ENCODE measurements around the gene RABGAP1L. TPM values are rescaled to one million over a fixed set of nuclear protein-coding genes. Genes with fewer than 3 reads are reported as not detected.
A peak's percentile ranks its signal among the peaks of the same experiment; 100 is the strongest.
"Not testable (repeated sequence)": the region's sequence is repeated elsewhere in the genome, so short reads cannot be mapped to it uniquely, and the experiment has no call there.

The RABGAP1L gene
- total RNA-seq, 2 experiments from 2014 or later: 47.4 to 53.3 TPM

DNA sequence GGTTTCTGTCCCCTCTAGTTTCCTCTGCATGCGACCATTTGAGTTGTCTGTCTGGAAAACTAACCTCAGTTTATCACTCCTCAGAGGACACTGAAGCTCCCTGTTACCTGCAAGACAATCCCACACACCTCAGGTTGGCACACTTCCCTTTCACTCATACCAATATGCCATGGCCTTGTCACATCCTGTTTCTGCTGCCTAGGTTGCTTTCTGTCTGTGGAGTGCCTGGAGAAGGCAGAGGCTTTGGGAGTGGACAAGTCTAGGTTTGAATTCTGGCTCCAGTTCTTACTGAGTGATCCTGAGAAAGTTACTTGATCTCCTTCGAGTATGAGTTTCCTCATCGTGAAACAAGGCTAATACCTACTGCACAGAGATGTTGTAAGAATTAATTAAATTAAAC lies 668.9 kb downstream of the RABGAP1L start:
- POLR2A ChIA-PET: no interaction called here
- no peak overlapping the region for H3K27ac Mint-ChIP-seq
- H3K36me3 Mint-ChIP-seq (ENCODE audit: low read depth): no peaks in the 10 kb centered on the region
- H3K4me3 Mint-ChIP-seq: no peak overlapping the region
- CTCF ChIA-PET: no interaction called here
- no peak for DNase-seq
- H3K27me3 Mint-ChIP-seq: no peaks in the 10 kb centered on the region
- H3K4me1 Mint-ChIP-seq: no peaks in the 10 kb centered on the region
- H3K9me3 Mint-ChIP-seq: no peaks in the 10 kb centered on the region

GRCh38 chr1:174829990-174830389 lies 670.7 kb downstream of the RABGAP1L start:
- Mint-ChIP-seq H3K9me3 (no peaks in the 10 kb centered on the region), H3K4me1 (no peaks in the 10 kb centered on the region), H3K27ac (no peak overlapping the region), H3K4me3 (no peak overlapping the region), H3K27me3 (no peaks in the 10 kb centered on the region), H3K36me3 (ENCODE audit: low read depth) (no peaks in the 10 kb centered on the region)
- ChIA-PET POLR2A (no interaction called here), CTCF (no interaction called here)
- DNase-seq: no peak

GRCh38 chr1:174836543-174836942 lies 677.2 kb downstream of the RABGAP1L start:
- POLR2A ChIA-PET: interaction anchor here (0.7 kb wide), 1 partner anchor 11 kb away, joined by 5 read pairs; no protein-coding TSS in a partner anchor

GRCh38 chr1:174837386-174837785 lies 678.1 kb downstream of the RABGAP1L start:
- CTCF ChIA-PET: interaction anchor here (0.6 kb wide), 1 partner anchor 245 kb away, joined by 4 read pairs; no protein-coding TSS in a partner anchor
- H3K36me3 Mint-ChIP-seq (ENCODE audit: low read depth): no peaks in the 10 kb centered on the region
- POLR2A ChIA-PET: no interaction called here
- no peak for DNase-seq
- no peaks in the 10 kb centered on the region for H3K4me1 Mint-ChIP-seq
- H3K9me3 Mint-ChIP-seq: no peaks in the 10 kb centered on the region
- no peaks in the 10 kb centered on the region for H3K27me3 Mint-ChIP-seq
- no peak overlapping the region for H3K4me3 Mint-ChIP-seq
- no peak overlapping the region for H3K27ac Mint-ChIP-seq

More at GRCh38 chr1:174836543-174836942, 677.2 kb downstream of the RABGAP1L start:
- H3K9me3 Mint-ChIP-seq: no peaks in the 10 kb centered on the region
- CTCF ChIA-PET: no interaction called here
- no peak overlapping the region for H3K27ac Mint-ChIP-seq
- no peaks in the 10 kb centered on the region for H3K4me1 Mint-ChIP-seq
- H3K27me3 Mint-ChIP-seq: no peaks in the 10 kb centered on the region
- no peaks in the 10 kb centered on the region for H3K36me3 Mint-ChIP-seq (ENCODE audit: low read depth)
- DNase-seq: no peak
- no peak overlapping the region for H3K4me3 Mint-ChIP-seq

GRCh38 chr1:174839211-174839610 lies 679.9 kb downstream of the RABGAP1L start:
- no peak for DNase-seq
- H3K9me3 Mint-ChIP-seq: no peaks in the 10 kb centered on the region
- no peaks in the 10 kb centered on the region for H3K36me3 Mint-ChIP-seq (ENCODE audit: low read depth)
- H3K4me3 Mint-ChIP-seq: no peak overlapping the region
- H3K27me3 Mint-ChIP-seq: no peaks in the 10 kb centered on the region
- no peaks in the 10 kb centered on the region for H3K4me1 Mint-ChIP-seq
- ChIA-PET CTCF (interaction anchor here (0.5 to 0.7 kb wide), 2 partner anchors 20 to 312 kb away, joined by 3 read pairs; no protein-coding TSS in a partner anchor), POLR2A (no interaction called here)
- no peak overlapping the region for H3K27ac Mint-ChIP-seq

DNA sequence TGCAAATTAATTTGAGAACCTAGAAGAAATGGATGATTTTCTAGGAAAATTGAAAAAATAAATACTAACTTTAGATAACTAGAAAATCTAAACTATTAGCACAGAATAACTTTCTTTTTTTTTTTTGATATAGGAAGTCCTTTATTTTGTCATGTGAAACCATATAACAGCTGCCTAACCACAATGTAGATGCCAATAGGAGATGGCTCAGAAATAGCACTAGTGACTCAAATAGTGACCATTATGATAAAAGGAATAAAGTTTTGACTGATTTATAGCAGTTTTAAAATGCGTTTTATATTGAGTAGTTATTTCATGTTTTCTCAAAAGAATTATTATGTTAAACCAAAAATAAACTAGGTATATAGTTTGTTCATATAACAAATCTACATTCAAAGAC lies 682.4 kb downstream of the RABGAP1L start:
- Mint-ChIP-seq H3K4me1 (no peaks in the 10 kb centered on the region), H3K27me3 (no peaks in the 10 kb centered on the region), H3K36me3 (ENCODE audit: low read depth) (no peaks in the 10 kb centered on the region), H3K27ac (no peak overlapping the region), H3K4me3 (no peak overlapping the region), H3K9me3 (no peaks in the 10 kb centered on the region)
- CTCF ChIA-PET: no interaction called here
- POLR2A ChIA-PET: no interaction called here
- no peak for DNase-seq

DNA sequence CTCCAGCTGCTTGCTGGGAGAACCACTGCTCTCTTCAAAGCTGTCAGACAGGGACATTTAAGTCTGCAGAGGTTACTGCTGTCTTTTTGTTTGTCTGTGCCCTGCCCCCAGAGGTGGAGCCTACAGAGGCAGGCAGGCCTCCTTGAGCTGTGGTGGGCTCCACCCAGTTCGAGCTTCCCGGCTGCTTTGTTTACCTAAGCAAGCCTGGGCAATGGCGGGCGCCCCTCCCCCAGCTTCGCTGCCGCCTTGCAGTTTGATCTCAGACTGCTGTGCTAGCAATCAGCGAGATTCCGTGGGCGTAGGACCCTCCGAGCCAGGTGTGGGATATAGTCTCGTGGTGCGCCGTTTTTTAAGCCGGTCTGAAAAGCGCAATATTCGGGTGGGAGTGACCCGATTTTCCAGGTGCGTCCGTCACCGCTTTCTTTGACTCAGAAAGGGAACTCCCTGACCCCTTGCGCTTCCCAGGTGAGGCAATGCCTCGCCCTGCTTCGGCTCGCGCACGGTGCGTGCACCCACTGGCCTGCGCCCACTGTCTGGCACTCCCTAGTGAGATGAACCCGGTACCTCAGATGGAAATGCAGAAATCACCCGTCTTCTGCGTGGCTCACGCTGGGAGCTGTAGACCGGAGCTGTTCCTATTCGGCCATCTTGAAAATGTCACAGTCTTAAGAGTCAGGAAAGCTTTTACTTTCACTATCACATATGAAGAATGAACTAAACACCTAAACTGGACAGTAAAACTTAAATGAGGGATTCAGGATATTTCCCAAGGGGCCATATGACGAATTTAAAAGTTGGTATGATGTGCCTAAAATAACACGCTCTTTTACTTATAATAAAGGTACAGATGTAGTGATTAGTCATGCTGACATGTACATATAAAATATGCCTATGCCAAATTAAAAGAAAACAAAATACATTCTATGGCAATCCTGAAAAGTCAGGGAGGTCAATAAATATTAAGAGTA lies 689.6 kb downstream of the RABGAP1L start:
- POLR2A ChIA-PET; H3K27ac Mint-ChIP-seq; H3K4me1 Mint-ChIP-seq; DNase-seq; H3K36me3 Mint-ChIP-seq (ENCODE audit: low read depth); CTCF ChIA-PET; H3K4me3 Mint-ChIP-seq; H3K27me3 Mint-ChIP-seq; H3K9me3 Mint-ChIP-seq: not testable (repeated sequence)

GRCh38 chr1:174850726-174851125 lies 691.4 kb downstream of the RABGAP1L start:
- no peak for DNase-seq
- Mint-ChIP-seq H3K4me1 (peaks cover 4% of the 10 kb centered on the region), H3K9me3 (peaks cover 2% of the 10 kb centered on the region), H3K27ac (no peak overlapping the region), H3K27me3 (no peaks in the 10 kb centered on the region), H3K36me3 (ENCODE audit: low read depth) (peaks cover 3% of the 10 kb centered on the region), H3K4me3 (no peak overlapping the region)
- ChIA-PET CTCF (no interaction called here), POLR2A (no interaction called here)

DNA sequence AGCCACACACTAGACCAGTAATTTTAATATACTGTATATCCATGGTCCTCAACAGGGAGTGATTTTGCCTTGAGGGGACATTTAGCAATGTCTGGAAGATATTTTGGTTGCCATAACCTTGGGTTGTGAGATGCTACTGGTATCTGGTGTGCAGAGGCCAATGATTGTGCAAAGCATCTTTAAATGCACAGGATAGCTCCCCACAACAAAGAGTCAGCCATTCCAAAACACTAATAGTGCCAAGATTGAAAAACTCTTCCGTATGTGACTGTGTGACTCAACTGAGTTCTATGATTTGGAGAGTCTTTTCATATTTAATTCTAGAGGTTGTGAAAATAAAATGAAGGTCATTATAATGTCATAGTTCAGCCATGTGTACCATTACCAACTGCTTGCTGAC lies 699.0 kb downstream of the RABGAP1L start:
- Mint-ChIP-seq H3K36me3 (ENCODE audit: low read depth) (peaks cover 2% of the 10 kb centered on the region), H3K9me3 (peaks cover 2% of the 10 kb centered on the region), H3K4me3 (no peak overlapping the region), H3K4me1 (no peaks in the 10 kb centered on the region), H3K27me3 (no peaks in the 10 kb centered on the region), H3K27ac (no peak overlapping the region)
- DNase-seq: no peak
- ChIA-PET CTCF (no interaction called here), POLR2A (no interaction called here)

DNA sequence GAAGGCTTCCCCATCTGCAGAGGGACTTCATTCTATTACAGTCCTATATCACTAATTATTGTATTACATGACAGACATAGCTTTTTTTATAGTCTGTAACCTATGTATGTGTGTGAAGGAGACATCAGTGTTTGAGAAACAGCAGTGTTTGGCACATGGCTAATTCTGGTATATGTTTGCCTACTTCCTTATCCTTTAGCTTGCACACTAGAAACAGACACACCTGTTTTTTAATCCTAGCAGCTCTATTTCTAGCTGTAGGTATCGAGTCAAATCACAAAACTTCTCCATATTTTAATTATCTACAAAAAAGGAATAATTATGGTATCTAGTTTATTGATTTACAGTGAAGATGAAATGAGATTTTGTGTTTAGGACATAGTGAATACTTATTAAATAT lies 711.0 kb downstream of the RABGAP1L start:
- no peak overlapping the region for H3K4me3 Mint-ChIP-seq
- peaks cover 10% of the 10 kb centered on the region for H3K4me1 Mint-ChIP-seq
- no peak overlapping the region for H3K27ac Mint-ChIP-seq
- H3K27me3 Mint-ChIP-seq: no peaks in the 10 kb centered on the region
- POLR2A ChIA-PET: no interaction called here
- peaks cover 7% of the 10 kb centered on the region for H3K36me3 Mint-ChIP-seq (ENCODE audit: low read depth)
- no peak for DNase-seq
- CTCF ChIA-PET: no interaction called here
- H3K9me3 Mint-ChIP-seq: peaks cover 7% of the 10 kb centered on the region

- H3K4me1 Mint-ChIP-seq: peaks cover 12% of the 10 kb centered on the region
- ChIA-PET POLR2A (no interaction called here), CTCF (no interaction called here)
- DNase-seq: no peak
- no peaks in the 10 kb centered on the region for H3K27me3 Mint-ChIP-seq
- no peak overlapping the region for H3K4me3 Mint-ChIP-seq
- H3K36me3 Mint-ChIP-seq (ENCODE audit: low read depth): peaks cover 7% of the 10 kb centered on the region
- peaks cover 7% of the 10 kb centered on the region for H3K9me3 Mint-ChIP-seq
- H3K27ac Mint-ChIP-seq: no peak overlapping the region
Observed at GRCh38 chr1:174871886-174872285, 712.6 kb downstream of the RABGAP1L start.

DNA sequence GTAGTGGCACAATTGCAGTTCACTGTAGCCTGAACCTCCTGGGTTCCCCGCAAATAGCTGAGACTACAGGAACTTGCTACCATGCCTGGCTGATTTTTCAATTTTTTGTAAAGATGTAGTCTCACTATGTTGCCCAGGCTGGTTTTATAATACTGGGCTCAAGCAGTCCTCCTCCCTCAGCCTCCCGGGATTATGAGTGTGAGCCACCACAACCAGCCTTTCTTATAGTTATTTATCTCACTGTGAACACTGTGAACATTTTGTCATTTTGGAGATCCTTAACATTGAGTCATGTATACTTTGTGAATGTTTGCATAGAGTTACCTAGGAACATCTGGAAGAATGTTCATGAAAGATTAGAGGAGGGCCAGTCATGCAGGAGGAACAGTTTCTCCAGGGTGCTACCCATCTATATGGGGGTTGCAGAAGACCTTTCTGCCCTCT lies 713.3 kb downstream of the RABGAP1L start:
- Mint-ChIP-seq H3K36me3 (ENCODE audit: low read depth) (peaks cover 7% of the 10 kb centered on the region), H3K4me1 (peaks cover 16% of the 10 kb centered on the region), H3K4me3 (no peak overlapping the region), H3K27ac (no peak overlapping the region), H3K9me3 (peaks cover 7% of the 10 kb centered on the region), H3K27me3 (no peaks in the 10 kb centered on the region)
- CTCF ChIA-PET: no interaction called here
- no peak for DNase-seq
- POLR2A ChIA-PET: no interaction called here

GRCh38 chr1:174874331-174875053 lies 715.2 kb downstream of the RABGAP1L start:
- peaks cover 3% of the 10 kb centered on the region for H3K9me3 Mint-ChIP-seq
- ChIA-PET POLR2A (no interaction called here), CTCF (interaction anchor here (1.1 kb wide), 1 partner anchor 10 kb away, joined by 5 read pairs; no protein-coding TSS in a partner anchor)
- H3K36me3 Mint-ChIP-seq (ENCODE audit: low read depth): peaks cover under 1% of the 10 kb centered on the region
- no peak for DNase-seq
- H3K27me3 Mint-ChIP-seq: no peaks in the 10 kb centered on the region
- peak overlapping the region; percentile 64 for H3K27ac Mint-ChIP-seq
- H3K4me1 Mint-ChIP-seq: peaks cover 16% of the 10 kb centered on the region
- peak overlapping the region; percentile 61 for H3K4me3 Mint-ChIP-seq
